Measurements from ENCODE around the gene MCF2L2. TPM values are rescaled to one million over a fixed set of nuclear protein-coding genes. Genes with fewer than 3 reads are reported as not detected.

MCF2L2 gene
- total and polyA plus RNA-seq, 9 of the 15 experiments (the other 6 are each of a cell fraction or from before 2014, with no cell fraction given), result 0.56 to 4.2 (median 3.0) TPM

DNA sequence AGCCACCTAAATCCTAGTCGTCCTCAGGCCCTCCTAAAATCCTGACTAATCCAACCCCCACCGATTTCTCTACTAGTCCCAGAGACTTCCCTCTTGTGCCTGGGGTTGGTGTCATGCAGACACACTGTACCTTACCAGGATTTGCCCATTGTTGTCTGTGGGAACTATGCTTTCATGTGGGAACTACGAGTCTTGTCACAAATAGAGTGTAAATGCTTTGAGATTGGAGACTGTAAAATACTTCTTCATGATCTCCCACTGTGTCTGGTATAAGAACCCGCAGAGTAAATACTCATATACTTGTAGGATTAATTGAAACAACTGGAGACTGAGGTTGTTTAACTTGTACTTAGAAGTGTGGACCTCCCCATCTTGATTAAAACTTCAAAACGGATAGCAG, 164.2 kb downstream of the MCF2L2 start:
- no peak overlapping the region for H2AFZ ChIP-seq (ENCODE audit: low read depth, low read length)
- TF ChIP-seq, protein P1, sequence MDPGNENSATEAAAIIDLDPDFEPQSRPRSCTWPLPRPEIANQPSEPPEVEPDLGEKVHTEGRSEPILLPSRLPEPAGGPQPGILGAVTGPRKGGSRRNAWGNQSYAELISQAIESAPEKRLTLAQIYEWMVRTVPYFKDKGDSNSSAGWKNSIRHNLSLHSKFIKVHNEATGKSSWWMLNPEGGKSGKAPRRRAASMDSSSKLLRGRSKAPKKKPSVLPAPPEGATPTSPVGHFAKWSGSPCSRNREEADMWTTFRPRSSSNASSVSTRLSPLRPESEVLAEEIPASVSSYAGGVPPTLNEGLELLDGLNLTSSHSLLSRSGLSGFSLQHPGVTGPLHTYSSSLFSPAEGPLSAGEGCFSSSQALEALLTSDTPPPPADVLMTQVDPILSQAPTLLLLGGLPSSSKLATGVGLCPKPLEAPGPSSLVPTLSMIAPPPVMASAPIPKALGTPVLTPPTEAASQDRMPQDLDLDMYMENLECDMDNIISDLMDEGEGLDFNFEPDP (CRISPR knock-in tag; IDR thresholded peaks at IDR 0.05), result no peak
- TF ChIP-seq, protein P2, sequence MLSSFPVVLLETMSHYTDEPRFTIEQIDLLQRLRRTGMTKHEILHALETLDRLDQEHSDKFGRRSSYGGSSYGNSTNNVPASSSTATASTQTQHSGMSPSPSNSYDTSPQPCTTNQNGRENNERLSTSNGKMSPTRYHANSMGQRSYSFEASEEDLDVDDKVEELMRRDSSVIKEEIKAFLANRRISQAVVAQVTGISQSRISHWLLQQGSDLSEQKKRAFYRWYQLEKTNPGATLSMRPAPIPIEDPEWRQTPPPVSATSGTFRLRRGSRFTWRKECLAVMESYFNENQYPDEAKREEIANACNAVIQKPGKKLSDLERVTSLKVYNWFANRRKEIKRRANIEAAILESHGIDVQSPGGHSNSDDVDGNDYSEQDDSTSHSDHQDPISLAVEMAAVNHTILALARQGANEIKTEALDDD (IDR thresholded peaks at IDR 0.05), result 0 out of 2 replicates have a peak, but pooled peaks have one; percentile 39
- POLR2A ChIA-PET, result interaction anchor here (1.5 kb wide), 1 partner anchor 18 kb away, joined by 8 read pairs; no protein-coding TSS in a partner anchor
- DNase-seq (ENCODE audit: extremely low read depth in 1 of 4, low spot score in 3 of 4) (no peak), FAIRE-seq (no peak), ATAC-seq (no peak)
- BruUV-seq (replicated peaks), result no TSS peak
- intact Hi-C loops (cut with micrococcal nuclease), result no loop called here
- H3K27ac ChIP-seq (ENCODE audit: extremely low read depth, low read depth, low read length), result no peak overlapping the region
- no peaks in the 10 kb centered on the region for H3K9me1 ChIP-seq (ENCODE audit: control insufficient read depth, insufficient read depth, low read length)
- no peak overlapping the region for H3K4me3 ChIP-seq
- H3K9ac ChIP-seq (ENCODE audit: insufficient read depth in 1 of 2, low read depth in 2 of 2, low read length in 2 of 2), result no peak overlapping the region
- peaks cover 12% of the 10 kb centered on the region; the same call in 2 of the 3 replicates for H3K36me3 ChIP-seq (ENCODE audit: control insufficient read depth, insufficient read depth, low read length)
- peaks cover 48% of the 10 kb centered on the region; the same call in 2 of the 3 replicates for H3K79me2 ChIP-seq (ENCODE audit: control insufficient read depth, insufficient read depth, low read length)
- 41% methylated on average over 5 of the region's 5 CpGs for WGBS (ENCODE audit: insufficient coverage, low coverage, missing lambda C conversion rate)
- in situ Hi-C loops (cut with MboI), result no loop called here
- no peaks in the 10 kb centered on the region; the same call in 1 of the 2 replicates for H4K20me1 ChIP-seq (replicated peaks; ENCODE audit: control insufficient read depth, insufficient read depth, low read length)
- CTCF ChIA-PET (ENCODE audit: low intra/inter-chr PET ratio), result no interaction called here
- no peak overlapping the region for H3K4me2 ChIP-seq (ENCODE audit: insufficient read depth, low read length)
- no peaks in the 10 kb centered on the region for H3K27me3 ChIP-seq (ENCODE audit: control insufficient read depth in 2 of 2, insufficient read depth in 2 of 2, low read length in 2 of 2)
- H3K9me3 ChIP-seq (replicated peaks; ENCODE audit: control insufficient read depth, insufficient read depth, low read depth, low read length), result no peaks in the 10 kb centered on the region
- peaks cover 0 to 17% of the 10 kb centered on the region in 2 experiments; a peak in 4 of 5 replicates for H3K4me1 ChIP-seq (replicated peaks in 1 of 2; ENCODE audit: control insufficient read depth in 2 of 2, insufficient read depth in 2 of 2, low read length in 2 of 2)
